DND-41 (cell line): ENCODE results near the gene DCC.

Source experiments
- CTCF ChIP-seq: IDR thresholded peaks from 2 replicates; pipeline ENCODE4 v1.5.1; 2012; ENCODE audit warnings: borderline replicate concordance, low read length, moderate library complexity, mild to moderate bottlenecking; ENCODE audit not compliant: poor library complexity, severe bottlenecking; ENCODE audit errors: extremely low read depth
- EZH2 ChIP-seq: IDR thresholded peaks from 3 replicates; pipeline ENCODE4 v1.6.1; 2012; ENCODE audit warnings: borderline replicate concordance, low read depth, mild to moderate bottlenecking, moderate library complexity, low read length, inconsistent platforms; ENCODE audit not compliant: severe bottlenecking

GRCh38 chr18:53521068-53521467, 1181.1 kb downstream of the DCC start:
- TF ChIP-seq CTCF (no peak), EZH2 (no peak)
